Astrocyte (in vitro differentiated cells and primary cell): ENCODE results near the gene COX8A. TPM values are rescaled to one million over a fixed set of nuclear protein-coding genes. Genes with fewer than 3 reads are reported as not detected.

Experiments
- DNase-seq: peaks from one replicate; pipeline ENCODE4 v3.0.0-alpha.2; 2010; ENCODE audit warnings: low read depth
- FAIRE-seq: peaks from 2 replicates; lab custom pipeline; 2011; peaks lifted over from hg19 to GRCh38; lab: Jason Lieb, UNC
- H2AFZ ChIP-seq: 2 replicates; pipeline ENCODE4 v1.6.0; 2012; ENCODE audit warnings: low read depth, low read length, inconsistent platforms
- H3K27ac ChIP-seq: 2 replicates; pipeline ENCODE4 v1.5.1; 2011; ENCODE audit warnings: low read depth, low read length, inconsistent platforms
- H3K27me3 ChIP-seq: 2 replicates; pipeline ENCODE4 v1.6.0; 2011; ENCODE audit warnings: low read length, inconsistent platforms; ENCODE audit not compliant: insufficient read depth
- H3K36me3 ChIP-seq: 2 replicates; pipeline ENCODE4 v1.5.1; 2011; ENCODE audit warnings: low read length, inconsistent platforms; ENCODE audit not compliant: insufficient read depth
- H3K4me1 ChIP-seq: 2 replicates; pipeline ENCODE4 v1.5.1; 2011; ENCODE audit warnings: low read length, inconsistent platforms; ENCODE audit not compliant: insufficient read depth
- H3K4me2 ChIP-seq: 2 replicates; pipeline ENCODE4 v1.6.0; 2012; ENCODE audit warnings: low read length, inconsistent platforms
- H3K4me3 ChIP-seq: 2 replicates; pipeline ENCODE4 v1.5.1; 2011; ENCODE audit warnings: low read depth, mild to moderate bottlenecking, low read length, inconsistent platforms; ENCODE audit not compliant: insufficient read depth
- H3K79me2 ChIP-seq: 2 replicates; pipeline ENCODE4 v1.6.0; 2012; ENCODE audit warnings: mild to moderate bottlenecking, low read length, inconsistent platforms; ENCODE audit not compliant: insufficient read depth
- H3K9ac ChIP-seq: 2 replicates; pipeline ENCODE4 v1.6.0; 2012; ENCODE audit warnings: mild to moderate bottlenecking, low read length, inconsistent platforms
- H3K9me3 ChIP-seq: 2 replicates; pipeline ENCODE4 v1.5.1; 2012; ENCODE audit warnings: low read depth, mild to moderate bottlenecking, low read length, inconsistent platforms; ENCODE audit not compliant: insufficient read depth
- H4K20me1 ChIP-seq: 2 replicates; pipeline ENCODE4 v1.6.0; 2012; ENCODE audit warnings: low read length, inconsistent platforms; ENCODE audit not compliant: insufficient read depth
- H3K27ac Mint-ChIP-seq: one replicate; pipeline ENCODE4 v1.8.0; 2021; ENCODE audit warnings: mild to moderate bottlenecking, mixed read lengths; ENCODE audit not compliant: unreplicated experiment
- H3K27me3 Mint-ChIP-seq: one replicate; pipeline ENCODE4 v1.8.0; 2021; ENCODE audit warnings: low read depth, mixed read lengths; ENCODE audit not compliant: unreplicated experiment
- H3K36me3 Mint-ChIP-seq: one replicate; pipeline ENCODE4 v1.8.0; 2021; ENCODE audit warnings: low read depth, mixed read lengths; ENCODE audit not compliant: unreplicated experiment
- H3K4me1 Mint-ChIP-seq: one replicate; pipeline ENCODE4 v1.8.0; 2021; ENCODE audit warnings: low read depth, mixed read lengths; ENCODE audit not compliant: unreplicated experiment
- H3K4me3 Mint-ChIP-seq: one replicate; pipeline ENCODE4 v1.8.0; 2021; ENCODE audit warnings: mild to moderate bottlenecking, moderate library complexity, mixed read lengths; ENCODE audit not compliant: unreplicated experiment
- H3K9me3 Mint-ChIP-seq: one replicate; pipeline ENCODE4 v1.8.0; 2021; ENCODE audit warnings: mild to moderate bottlenecking, mixed read lengths; ENCODE audit not compliant: unreplicated experiment
- EZH2 ChIP-seq: IDR thresholded peaks from 2 replicates; pipeline ENCODE4 v1.6.1; 2012; ENCODE audit warnings: mild to moderate bottlenecking, low read length, inconsistent platforms; ENCODE audit not compliant: insufficient read depth
- total RNA-seq: library from RNA; stranded (reverse); gene quantifications from 2 replicates; pipeline ENCODE4 v1.2.1, GENCODE V29; 2021
- TF ChIP-seq, protein P1 (sequence below): IDR thresholded peaks from 2 replicates; pipeline ENCODE4 v1.5.1; 2011; ENCODE audit warnings: low read depth, mild to moderate bottlenecking, inconsistent platforms, low read length, moderate library complexity; ENCODE audit not compliant: insufficient read depth

Gene COX8A
- total RNA-seq, 1 donor from 2014 or later: 274 TPM

DNA sequence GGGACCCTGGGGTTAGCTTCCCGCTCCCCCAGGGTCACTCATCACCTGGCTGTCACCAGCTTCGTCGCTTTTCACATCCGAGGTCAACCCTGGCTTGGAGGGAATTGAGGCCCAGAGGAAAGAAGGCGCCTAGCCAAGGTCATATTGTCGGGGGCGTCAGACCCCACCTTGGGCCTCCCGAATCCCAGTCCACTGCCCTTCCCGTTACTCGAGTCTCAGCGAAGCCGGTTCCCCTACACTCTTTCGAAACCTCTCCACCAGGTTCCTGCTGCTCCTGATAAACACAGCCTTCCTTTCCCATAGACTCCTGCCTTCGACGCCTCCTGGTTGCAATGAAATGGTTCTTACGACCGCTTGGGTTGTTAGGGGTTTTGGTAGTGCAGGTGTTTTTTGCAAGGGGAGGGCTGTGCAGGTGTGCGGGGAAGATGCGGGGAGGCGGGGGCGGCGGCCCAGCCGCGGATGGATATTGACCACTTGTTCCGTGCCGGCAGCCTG is 35.0 kb upstream of the COX8A start:
- peaks cover 46% of the 10 kb centered on the region for H3K79me2 ChIP-seq
- no peak overlapping the region for H3K27ac ChIP-seq

DNA sequence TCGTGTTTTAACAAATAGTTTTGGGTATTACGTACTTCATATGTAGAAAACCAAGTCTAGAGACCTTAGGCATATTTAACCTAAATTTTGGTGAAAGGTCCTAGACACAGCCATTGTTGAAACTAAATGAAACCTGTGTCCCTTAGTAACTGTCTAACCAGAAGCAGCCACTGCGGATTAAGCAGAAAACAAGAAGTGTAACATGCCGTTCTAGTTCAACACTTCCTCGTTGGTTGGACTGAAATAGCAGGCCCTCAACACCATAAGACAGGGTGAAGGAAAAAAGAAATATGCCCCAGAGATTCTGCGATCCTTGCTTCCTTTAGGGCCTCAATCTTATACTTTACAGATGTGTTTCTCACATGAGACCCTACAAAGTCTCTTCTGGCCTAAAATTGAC is 33.6 kb upstream of the COX8A start:
- no peak overlapping the region for H2AFZ ChIP-seq
- H3K27ac ChIP-seq: no peak overlapping the region
- no peaks in the 10 kb centered on the region for H3K9me3 ChIP-seq
- H3K9me3 Mint-ChIP-seq: no peaks in the 10 kb centered on the region
- TF ChIP-seq, protein P1, sequence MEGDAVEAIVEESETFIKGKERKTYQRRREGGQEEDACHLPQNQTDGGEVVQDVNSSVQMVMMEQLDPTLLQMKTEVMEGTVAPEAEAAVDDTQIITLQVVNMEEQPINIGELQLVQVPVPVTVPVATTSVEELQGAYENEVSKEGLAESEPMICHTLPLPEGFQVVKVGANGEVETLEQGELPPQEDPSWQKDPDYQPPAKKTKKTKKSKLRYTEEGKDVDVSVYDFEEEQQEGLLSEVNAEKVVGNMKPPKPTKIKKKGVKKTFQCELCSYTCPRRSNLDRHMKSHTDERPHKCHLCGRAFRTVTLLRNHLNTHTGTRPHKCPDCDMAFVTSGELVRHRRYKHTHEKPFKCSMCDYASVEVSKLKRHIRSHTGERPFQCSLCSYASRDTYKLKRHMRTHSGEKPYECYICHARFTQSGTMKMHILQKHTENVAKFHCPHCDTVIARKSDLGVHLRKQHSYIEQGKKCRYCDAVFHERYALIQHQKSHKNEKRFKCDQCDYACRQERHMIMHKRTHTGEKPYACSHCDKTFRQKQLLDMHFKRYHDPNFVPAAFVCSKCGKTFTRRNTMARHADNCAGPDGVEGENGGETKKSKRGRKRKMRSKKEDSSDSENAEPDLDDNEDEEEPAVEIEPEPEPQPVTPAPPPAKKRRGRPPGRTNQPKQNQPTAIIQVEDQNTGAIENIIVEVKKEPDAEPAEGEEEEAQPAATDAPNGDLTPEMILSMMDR: no peak
- no peak for TF ChIP-seq EZH2
- H3K4me1 ChIP-seq: no peaks in the 10 kb centered on the region
- H3K36me3 Mint-ChIP-seq: peaks cover 2% of the 10 kb centered on the region
- H3K4me2 ChIP-seq: no peak overlapping the region
- no peaks in the 10 kb centered on the region for H3K36me3 ChIP-seq
- no peaks in the 10 kb centered on the region for H3K27me3 Mint-ChIP-seq
- H3K4me3 Mint-ChIP-seq: peak overlapping the region; percentile 58
- no peak overlapping the region for H3K4me3 ChIP-seq
- peaks cover 55% of the 10 kb centered on the region for H3K79me2 ChIP-seq
- DNase-seq (no peak), FAIRE-seq (no peak)
- H4K20me1 ChIP-seq: peaks cover 31% of the 10 kb centered on the region
- no peaks in the 10 kb centered on the region for H3K4me1 Mint-ChIP-seq
- H3K27ac Mint-ChIP-seq: no peak overlapping the region
- no peak overlapping the region for H3K9ac ChIP-seq
- no peaks in the 10 kb centered on the region for H3K27me3 ChIP-seq

More for the DNA sequence above, 35.0 kb upstream of the COX8A start:
- H3K4me3 Mint-ChIP-seq: peak overlapping the region; percentile 90
- peak overlapping the region; percentile 83 for H3K9ac ChIP-seq
- H3K9me3 Mint-ChIP-seq: no peaks in the 10 kb centered on the region
- H3K27me3 Mint-ChIP-seq: no peaks in the 10 kb centered on the region
- peaks cover 2% of the 10 kb centered on the region for H3K36me3 Mint-ChIP-seq
- H3K4me3 ChIP-seq: peak overlapping the region; percentile 65
- no peaks in the 10 kb centered on the region for H3K9me3 ChIP-seq
- no peaks in the 10 kb centered on the region for H3K36me3 ChIP-seq
- H3K4me2 ChIP-seq: peak overlapping the region; percentile 86
- H3K4me1 Mint-ChIP-seq: peaks cover 3% of the 10 kb centered on the region
- FAIRE-seq (no peak), DNase-seq (no peak)
- TF ChIP-seq, protein P1: no peak
- TF ChIP-seq EZH2: no peak
- peak overlapping the region; percentile 54 for H2AFZ ChIP-seq
- peak overlapping the region; percentile 80 for H3K27ac Mint-ChIP-seq
- peaks cover 20% of the 10 kb centered on the region for H4K20me1 ChIP-seq
- H3K4me1 ChIP-seq: no peaks in the 10 kb centered on the region
- no peaks in the 10 kb centered on the region for H3K27me3 ChIP-seq

GRCh38 chr11:63941901-63942300 is 32.5 kb upstream of the COX8A start:
- Histone ChIP-seq H3K27me3 (no peaks in the 10 kb centered on the region), H3K9me3 (no peaks in the 10 kb centered on the region), H3K4me2 (no peak overlapping the region), H2AFZ (no peak overlapping the region), H3K79me2 (peaks cover 55% of the 10 kb centered on the region), H3K4me3 (no peak overlapping the region), H3K27ac (no peak overlapping the region), H3K36me3 (peaks cover 2% of the 10 kb centered on the region), H3K4me1 (no peaks in the 10 kb centered on the region), H3K9ac (no peak overlapping the region), H4K20me1 (peaks cover 36% of the 10 kb centered on the region)
- Mint-ChIP-seq H3K4me3 (no peak overlapping the region), H3K9me3 (no peaks in the 10 kb centered on the region), H3K36me3 (peaks cover 2% of the 10 kb centered on the region), H3K27me3 (no peaks in the 10 kb centered on the region), H3K27ac (no peak overlapping the region), H3K4me1 (no peaks in the 10 kb centered on the region)
- no peak for DNase-seq
- TF ChIP-seq, protein P1: no peak
- no peak for TF ChIP-seq EZH2
- FAIRE-seq: no peak
